HPDE6-E6E7 (cell line): ENCODE data around the gene RFTN1.

Experiments used
- DNase-seq: peaks from one replicate; pipeline ENCODE4 v3.0.0; 2011; ENCODE audit warnings: missing footprints; ENCODE audit errors: extremely low spot score

Gene RFTN1

GRCh38 chr3:16406166-16406565 is 107.3 kb downstream of the RFTN1 start:
- no peak for DNase-seq

DNA sequence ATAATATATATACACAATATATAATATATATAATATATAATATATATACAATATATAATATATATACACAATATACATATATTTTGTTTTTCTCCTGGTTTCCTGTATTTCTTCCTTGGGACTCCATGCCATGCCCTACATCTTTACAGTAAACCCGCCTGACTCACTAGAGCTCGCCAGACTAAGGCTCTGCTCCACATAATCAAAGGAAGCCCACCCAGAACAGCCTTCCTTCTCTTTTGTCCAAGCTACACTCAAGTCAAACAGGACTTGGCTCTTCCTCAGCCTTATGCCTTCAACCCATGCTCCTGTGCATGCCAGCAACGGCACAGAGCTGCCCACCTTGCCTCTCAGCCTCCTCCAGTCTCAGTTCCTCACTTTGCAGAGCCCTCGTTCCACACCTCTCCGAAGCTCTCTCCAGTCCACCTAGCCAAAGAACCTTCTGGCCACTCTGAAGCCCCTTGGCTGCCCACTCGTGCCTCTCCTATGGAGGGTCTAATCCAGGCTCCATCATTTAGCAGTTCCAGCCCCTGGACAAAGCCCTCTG is 109.1 kb downstream of the RFTN1 start:
- DNase-seq = no peak

DNA sequence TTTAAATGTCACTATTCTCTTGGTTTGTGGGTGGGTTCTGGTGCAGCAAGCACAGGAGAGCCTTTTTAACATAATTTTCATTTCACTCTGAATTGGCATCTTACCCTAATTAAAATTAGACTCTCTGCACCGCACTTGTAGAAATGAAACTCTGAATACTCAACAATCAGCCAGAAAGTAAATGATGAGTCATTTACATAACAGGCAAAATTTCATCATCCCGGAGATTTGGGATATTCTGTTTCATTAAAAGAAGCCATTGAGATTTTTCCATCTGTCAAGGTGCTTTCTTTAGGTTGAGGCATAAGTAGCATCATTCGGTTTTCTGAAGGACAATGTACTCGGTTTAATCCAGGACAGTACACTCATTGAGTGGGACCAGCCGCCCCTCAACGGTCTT is 111.0 kb downstream of the RFTN1 start:
- DNase-seq = no peak

GRCh38 chr3:16401273-16401672 is 112.2 kb downstream of the RFTN1 start:
- DNase-seq = no peak

GRCh38 chr3:16400106-16400931 is 113.2 kb downstream of the RFTN1 start:
- no peak for DNase-seq

DNA sequence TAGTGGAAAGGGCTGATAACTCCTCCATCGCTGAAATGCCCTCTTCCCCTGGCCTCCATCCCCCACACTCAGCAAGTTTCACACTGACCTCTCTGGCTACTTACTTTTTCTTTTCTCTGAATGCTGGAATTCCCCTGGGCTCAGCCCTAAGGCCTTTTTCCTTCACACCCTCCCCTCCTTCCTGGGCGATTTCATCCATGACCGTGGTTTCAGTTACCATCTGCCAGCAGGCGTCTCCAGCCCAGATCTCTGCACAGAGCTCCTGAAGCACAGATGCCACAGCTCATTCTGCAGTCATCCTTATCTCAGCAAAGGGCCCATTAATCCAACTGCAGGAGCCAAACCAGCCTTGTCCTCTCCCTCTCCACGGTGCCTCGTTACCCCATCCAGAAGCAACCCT is 114.0 kb downstream of the RFTN1 start:
- DNase-seq = no peak

- no peak for DNase-seq
These were observed 114.9 kb downstream of the RFTN1 start for GRCh38 chr3:16398648-16399047.

DNA sequence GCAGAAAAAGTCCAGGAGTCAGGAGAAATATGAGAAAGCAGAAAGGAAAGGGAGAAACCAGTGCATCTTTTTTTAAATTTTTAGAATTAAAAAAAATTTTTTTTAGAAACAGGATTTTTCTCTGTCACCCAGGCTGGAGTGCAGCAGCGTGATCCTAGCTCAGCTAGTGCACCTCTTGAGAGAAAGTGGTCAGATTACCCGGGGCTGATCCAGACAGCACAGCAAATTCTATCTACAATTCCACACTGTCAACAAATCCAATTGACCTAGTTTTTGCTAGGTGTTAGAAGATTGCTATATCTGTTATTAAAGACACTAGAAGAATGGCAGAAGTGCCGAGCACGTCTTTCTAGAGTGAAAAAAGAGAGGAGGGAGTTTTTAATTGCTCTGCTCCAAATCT is 117.3 kb downstream of the RFTN1 start:
- no peak for DNase-seq

DNA sequence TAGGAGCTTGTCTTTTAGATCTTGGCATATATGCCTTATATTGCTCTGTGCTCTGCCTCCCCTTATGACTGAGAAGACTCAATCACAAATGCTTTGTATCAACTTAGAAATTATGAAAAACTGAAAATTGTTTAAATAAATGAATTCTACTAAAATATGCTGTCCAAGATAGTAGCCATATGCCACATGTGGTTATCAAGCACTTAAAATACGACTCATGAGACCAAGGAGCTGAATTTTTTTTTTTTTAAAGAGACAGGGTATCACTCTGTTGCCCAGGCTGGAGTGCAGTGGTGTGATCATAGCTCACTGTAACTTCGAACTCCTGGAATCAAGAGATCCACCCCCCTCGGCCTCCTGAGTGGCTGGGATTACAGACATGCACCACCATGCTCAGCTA is 118.3 kb downstream of the RFTN1 start:
- DNase-seq = no peak

- DNase-seq = no peak
These were observed 118.9 kb downstream of the RFTN1 start for GRCh38 chr3:16394639-16395038.

DNA sequence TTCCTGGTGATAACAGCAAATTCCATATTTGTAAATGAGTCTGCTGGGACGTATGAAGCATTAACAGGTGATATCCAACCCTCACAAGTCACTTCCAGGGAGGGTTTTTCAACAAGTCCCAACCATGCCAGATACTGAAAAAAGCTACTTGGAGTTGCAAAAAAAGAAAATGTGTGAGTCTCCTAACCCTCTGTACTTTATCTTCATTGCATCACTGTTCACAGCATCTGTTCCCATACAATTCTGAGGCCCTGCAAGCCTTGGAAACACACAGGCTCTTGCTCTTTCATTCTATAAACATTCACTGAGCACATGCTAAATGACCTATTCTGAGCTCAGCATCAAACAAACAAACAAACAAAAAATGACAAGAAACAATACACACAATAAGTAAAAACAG is 120.8 kb downstream of the RFTN1 start:
- no peak for DNase-seq

GRCh38 chr3:16392065-16392464 is 121.4 kb downstream of the RFTN1 start:
- no peak for DNase-seq

GRCh38 chr3:16390581-16390980 is 122.9 kb downstream of the RFTN1 start:
- DNase-seq = no peak

- no peak for DNase-seq
These were observed 124.6 kb downstream of the RFTN1 start for GRCh38 chr3:16388850-16389441.

DNA sequence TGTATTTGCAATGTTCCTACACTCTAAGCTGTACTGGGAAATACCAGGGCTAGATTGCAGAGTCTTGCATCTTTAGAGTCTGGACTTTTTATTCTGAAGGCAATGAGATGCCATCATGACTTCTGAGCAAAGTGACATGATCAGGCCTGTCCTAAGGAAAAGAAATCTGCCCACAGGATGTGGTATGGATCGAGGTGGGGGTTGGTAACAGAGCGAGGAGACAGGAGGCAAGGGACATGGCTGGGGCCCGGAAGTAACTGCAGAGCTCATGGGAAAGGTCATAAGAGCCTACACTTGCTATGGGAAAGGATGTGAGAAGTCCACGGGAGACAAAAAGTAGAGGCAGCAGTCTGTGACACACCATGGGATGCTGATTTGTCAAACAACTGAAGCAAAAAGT is 126.9 kb downstream of the RFTN1 start:
- DNase-seq = no peak

DNA sequence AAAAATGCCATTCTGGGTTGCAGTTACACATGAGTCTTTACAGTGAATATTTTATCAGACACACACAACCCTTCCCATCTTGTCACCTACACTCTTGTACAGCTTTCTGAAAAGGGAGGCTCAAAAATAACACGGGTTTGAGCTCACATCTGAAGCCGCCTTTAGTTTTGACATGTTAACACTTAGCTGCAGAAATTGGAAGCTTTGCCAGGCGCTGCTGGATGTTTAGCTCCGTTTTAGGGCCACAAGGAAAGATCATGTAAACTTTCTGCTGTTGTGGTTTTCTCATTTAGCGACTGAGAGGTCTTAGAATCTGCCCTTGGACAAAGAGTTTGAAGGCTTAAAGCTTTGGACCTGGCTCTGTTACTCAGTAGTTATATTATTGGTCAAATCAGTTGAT is 128.3 kb downstream of the RFTN1 start:
- DNase-seq = no peak

DNA sequence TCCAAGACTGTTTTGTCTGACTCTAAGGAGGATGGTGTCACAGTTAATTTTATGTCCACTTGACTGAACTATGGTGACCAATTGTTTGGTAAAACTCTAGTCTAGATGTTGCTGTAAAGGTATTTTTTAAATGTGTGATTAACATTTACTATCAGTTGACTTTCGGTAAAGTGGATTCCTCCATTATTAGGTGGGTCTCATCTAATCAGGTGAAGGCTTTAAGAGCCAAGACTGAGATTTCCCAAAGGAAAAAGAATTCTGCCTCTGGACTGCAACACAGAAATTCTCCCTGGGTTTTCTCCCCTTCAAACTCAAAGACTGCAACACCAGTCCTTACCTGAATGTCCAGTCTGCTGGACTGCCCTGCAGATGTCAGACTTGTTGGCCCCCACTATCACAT is 129.6 kb downstream of the RFTN1 start:
- DNase-seq = no peak

DNA sequence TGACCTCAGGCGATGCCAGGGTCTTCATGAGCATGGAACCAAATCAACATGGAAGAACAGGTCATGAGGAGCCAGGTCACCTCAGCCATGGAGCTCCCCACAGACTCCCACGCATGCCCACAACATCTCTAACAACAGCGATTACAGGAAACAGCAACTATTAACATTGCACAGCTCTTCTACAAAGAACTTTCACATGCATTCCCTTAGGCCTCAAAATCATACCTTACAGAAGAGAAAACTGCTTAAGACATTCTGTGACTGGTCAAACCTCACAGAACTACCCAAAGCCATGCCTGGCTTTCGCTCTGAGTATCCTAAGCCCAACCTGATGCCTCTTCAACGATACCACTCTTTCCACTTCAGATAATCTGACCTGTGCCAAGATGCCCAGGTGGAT is 130.7 kb downstream of the RFTN1 start:
- no peak for DNase-seq

DNA sequence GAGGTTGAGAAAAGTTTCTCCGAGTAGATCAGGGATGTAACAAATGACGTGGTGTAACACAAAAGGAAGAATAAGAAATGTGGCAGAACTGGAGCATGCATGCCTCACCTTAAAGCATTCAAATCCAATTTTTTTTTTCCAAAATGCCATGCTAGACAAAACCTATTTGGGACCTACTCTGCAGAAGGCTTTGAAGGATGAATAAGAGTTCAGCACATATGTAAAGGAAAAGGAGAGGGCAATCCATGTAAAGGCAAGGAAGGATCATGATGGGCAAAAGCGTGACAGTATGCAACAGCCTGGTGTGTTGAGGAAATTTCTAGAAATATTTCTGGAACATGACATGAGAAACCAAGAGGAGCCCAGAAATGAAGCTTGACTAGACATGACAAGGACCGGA is 132.1 kb downstream of the RFTN1 start:
- DNase-seq = no peak

- no peak for DNase-seq
These were observed 133.1 kb downstream of the RFTN1 start for GRCh38 chr3:16380421-16380820.

DNA sequence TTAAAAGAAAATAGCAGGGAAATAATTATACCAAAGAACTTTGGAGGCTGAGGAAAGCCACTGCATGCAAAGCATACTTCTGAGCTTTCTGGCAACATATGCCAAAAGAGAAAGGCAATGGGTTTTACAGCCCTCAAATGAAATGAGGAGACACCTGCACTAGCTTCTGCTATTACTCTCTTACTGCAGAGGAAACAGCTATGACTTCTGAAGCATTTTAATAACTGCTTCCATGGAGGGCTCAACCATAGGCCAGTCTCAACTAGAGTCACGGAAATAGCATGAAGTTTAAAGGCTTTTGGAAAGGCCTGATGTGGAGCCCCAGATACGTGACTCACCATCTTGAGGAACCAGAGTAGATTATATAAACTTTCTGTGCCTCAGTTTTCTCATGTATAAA is 133.7 kb downstream of the RFTN1 start:
- no peak for DNase-seq

DNA sequence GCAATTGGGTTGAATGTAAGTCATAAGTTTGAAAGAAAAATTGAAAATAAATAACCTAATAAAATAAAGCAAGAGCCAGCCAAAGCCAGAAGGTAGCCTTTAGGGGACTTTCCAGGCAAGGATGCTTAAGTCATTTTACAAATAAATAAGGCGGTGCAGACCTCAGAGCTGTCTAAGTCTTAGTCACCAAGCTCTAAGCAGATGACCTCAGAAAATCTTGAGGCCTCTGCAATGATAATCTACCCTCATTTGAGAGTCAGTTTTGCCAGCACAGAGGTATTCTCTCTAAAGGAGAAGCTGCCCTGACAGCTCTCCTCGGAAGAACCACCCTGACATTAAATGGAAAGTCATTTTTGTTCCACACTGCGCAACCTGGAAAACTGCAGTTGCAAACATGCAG is 134.6 kb downstream of the RFTN1 start:
- no peak for DNase-seq

- DNase-seq = no peak
These were observed 135.1 kb downstream of the RFTN1 start for GRCh38 chr3:16378415-16378814.
